ENCODE results near the gene GLP2R.
A peak's percentile ranks its signal among the peaks of the same experiment; 100 is the strongest.
"Not testable (repeated sequence)": the region's sequence is repeated elsewhere in the genome, so short reads cannot be mapped to it uniquely, and the experiment has no call there.

GLP2R gene

DNA sequence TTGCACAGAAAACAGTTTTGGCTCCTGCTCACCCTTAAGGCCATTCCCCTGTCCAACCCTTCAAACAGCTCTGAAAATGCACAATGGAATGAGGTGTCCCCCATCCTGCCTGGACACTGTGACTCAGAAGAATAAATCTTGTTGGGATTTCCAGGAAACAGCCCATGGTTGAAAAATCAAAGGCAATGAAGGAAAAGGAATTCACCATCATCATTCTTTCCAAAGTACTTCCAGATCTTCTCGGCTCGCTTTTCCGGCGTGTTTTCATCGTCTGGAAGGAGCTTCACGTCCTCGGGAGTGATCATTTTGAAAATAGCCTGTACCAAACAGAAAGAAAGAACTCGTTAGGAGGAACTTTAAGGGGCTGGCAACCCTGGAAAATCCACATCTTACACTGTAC lies 75.1 kb downstream of the GLP2R start:
- no peak for DNase-seq

DNA sequence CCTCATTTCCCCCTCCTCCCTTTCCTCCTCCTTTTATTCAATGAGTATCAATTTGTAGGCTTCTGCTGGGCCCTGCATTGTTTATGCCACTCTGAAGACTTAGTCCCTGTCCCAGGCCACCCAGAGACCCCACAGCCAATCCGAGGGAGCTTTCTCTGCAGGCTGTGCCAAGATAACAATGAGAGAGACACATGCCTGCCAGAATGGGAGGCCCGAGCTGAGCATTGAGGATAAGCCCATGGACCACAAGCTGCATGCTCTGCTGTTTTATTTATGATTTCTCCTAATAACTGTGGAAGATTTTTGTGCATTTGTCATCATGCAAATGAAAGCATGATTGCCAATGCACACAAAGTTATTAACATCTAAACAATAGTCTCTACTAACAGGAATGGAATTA lies 76.4 kb downstream of the GLP2R start:
- no peak for DNase-seq

DNA sequence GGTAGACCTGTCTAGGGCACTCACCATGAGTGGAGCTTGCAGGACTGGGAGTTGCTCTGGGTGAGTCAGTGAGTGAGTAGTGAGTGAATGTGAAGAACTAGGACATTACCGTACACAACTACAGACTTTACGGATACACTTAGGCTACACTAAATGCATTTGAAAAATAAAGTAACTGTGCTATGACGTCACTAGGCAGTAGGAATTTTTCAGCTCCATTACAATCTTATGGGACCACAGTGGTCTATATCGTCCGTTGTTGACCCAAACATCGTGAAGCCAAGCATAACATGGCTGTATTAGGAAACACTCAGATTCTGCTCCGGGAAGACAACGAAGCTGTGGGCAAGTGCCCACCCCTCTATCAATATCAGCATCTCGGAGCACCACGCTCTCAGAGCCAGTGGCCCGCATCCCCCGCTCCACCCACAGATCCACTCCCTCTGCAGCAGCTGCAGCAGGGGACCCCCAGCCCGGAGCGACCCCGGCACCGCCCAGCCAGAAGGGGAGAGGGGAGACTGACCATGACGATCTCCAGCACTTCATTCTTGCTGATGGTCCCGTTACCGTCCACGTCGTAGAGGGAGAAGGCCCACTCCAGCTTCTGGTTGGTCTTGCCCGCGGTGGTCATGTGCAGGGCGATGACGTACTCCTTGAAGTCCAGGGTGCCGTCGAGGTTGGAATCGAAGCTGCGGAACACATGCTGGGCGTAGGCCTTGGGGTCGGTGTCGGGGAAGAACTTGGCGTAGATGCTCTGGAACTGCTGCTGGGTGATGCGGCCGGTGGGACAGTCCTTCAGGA lies 78.8 kb downstream of the GLP2R start:
- DNase-seq: no peak

DNA sequence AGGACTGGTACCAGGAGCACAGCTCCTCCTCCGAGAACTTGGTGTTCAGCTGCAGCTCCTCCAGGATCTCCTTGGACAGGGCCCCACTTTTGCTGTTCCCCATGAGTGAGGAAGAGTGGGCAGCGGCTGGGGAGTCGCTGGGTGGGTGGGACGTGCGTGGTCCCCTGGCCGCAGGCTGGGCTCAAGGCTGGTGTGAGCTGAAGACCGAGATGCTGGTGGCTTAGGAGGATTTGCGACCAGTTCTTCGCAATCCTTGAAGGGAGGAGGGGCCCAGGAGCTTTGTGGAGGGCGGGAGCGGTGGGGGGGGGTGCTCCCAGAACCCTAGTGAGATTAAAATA lies 79.3 kb downstream of the GLP2R start, which contains the start of gene RCVRN:
TSS of gene RCVRN (minus strand) at position 194 of the 338 bp plus-strand sequence. CDS start at position 103, 91 bp downstream.
- DNase-seq: no peak

DNA sequence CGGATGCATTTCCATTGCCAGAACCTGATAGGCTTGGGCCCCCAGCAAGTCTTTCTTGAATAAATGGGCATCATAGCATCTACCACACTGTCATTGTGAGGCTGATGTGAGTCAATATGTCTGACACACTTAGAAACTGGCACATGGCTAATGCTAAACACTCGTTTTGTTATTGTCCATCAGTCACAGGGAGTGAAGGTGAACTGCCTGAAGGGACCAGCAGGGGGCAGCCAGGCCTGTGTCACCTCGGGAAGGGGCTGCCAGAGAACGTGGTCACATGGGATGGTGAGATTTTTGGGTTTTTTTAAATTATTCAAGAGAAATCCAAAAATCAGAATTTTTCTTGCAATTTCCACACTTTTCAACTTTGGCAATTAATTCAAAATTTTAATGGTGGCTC lies 80.2 kb downstream of the GLP2R start:
- DNase-seq: peak; percentile 43

DNA sequence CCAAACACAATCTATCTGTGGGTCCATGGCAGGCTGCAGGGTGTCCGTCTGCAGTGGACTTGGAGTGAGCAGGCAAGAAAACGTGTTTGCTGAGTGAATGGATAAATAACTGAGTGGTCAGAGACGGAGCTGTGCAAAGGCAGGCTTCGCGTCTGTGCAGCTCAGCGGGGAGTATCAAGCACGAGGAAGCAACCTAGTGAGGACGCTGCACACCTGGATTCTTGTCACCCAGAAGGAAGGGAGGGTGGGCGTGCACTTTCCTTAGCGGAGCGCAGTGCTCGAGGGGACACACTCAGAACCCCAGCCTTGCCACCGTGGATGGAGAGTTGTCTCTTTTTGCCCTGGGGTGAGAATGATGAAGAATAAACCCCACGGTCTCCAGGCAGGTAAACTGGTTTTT lies 80.9 kb downstream of the GLP2R start:
- no peak for DNase-seq

DNA sequence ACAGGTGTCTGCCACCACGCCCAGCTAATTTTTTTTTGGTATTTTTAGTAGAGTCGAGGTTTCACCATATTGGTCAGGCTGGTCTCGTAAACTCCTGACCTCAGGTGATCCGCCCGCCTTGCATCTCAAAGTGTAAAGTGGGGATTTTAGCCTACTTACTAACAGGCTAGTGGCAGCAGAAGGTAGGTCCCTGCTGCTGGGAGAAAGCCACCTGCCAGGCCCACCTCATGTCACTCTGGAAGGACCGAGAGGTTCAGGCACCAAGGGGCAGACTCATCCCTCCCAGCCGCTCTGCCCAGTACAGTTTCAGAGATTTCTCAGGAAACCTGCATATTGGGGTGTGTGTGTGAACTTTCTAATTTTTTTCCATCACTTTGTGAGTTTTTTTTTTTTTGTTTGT lies 81.4 kb downstream of the GLP2R start:
- DNase-seq: no peak

DNA sequence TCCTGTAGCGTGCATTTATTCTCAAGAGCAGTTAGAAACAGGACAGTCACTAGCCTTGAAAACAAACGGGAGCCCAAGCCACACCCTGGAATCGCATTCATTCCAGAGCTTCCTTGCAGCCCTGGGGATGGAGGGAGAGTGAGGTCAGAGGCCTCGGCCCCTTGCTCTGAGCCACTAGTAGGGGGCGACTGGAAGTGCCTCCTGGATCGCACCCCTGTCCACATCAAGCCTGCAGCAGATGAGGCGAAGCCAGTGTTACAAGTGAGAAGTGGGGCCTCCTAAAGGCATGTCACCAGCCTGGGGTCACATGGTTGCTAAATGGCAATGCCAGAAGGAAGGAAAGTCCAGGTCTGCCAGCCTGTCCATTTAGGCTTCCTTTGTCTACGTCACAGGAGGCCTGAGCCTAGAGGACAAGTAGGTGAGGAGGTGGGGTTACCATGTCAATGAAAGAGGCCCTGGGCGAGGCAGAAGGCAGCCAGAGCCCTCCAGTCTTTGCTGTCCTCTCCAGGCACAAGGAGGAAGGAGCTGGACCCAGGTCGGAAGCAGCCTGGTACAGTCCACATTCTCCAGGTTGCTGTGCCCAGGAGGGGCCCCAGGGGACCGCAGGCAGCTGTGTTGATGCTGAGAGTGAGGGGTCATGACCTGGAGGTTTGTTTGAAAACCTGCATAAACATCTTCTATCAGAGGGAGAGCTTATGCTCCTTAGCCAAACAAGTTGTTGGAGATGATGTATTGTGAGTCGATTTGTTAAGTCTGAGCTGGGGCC lies 82.3 kb downstream of the GLP2R start:
- no peak for DNase-seq

DNA sequence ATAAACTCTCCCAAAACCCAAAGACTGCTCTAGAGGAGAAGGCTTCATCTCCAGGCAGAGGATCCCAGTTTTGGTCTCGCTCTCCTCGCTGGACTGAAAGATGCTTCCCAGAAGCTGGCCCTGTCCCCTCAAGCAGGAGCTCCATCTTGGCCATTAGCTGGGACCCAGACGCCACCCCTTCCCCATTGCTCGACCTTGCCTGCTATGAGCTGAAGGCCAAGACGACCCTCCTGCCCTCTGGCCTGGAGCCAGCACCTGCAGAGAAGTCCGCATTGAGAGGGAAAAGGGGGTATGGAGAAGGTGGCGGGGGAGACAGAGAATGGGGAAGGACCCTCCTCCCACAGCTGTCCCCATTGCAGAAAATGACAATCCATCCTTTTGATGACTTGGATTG lies 82.9 kb downstream of the GLP2R start:
- no peak for DNase-seq

DNA sequence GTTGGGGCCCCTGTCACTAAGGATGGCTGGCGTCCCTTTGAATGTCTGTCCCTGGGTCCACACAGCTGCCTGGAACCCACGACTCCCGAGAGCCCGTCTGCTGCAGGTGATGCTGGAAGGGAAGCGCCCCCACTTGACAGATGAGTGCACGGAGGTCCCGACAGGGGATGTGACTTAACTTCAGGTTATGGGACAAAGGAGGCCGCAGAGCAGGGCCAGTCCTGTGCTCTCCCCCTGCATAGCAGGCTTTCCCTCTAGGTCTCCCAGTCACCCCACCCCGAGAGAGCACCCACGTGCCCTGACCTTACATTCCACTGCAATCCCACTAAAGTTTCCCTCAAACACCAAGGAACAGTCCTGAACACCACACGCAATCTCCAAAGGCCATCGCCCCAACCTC lies 85.4 kb downstream of the GLP2R start:
- no peak for DNase-seq

DNA sequence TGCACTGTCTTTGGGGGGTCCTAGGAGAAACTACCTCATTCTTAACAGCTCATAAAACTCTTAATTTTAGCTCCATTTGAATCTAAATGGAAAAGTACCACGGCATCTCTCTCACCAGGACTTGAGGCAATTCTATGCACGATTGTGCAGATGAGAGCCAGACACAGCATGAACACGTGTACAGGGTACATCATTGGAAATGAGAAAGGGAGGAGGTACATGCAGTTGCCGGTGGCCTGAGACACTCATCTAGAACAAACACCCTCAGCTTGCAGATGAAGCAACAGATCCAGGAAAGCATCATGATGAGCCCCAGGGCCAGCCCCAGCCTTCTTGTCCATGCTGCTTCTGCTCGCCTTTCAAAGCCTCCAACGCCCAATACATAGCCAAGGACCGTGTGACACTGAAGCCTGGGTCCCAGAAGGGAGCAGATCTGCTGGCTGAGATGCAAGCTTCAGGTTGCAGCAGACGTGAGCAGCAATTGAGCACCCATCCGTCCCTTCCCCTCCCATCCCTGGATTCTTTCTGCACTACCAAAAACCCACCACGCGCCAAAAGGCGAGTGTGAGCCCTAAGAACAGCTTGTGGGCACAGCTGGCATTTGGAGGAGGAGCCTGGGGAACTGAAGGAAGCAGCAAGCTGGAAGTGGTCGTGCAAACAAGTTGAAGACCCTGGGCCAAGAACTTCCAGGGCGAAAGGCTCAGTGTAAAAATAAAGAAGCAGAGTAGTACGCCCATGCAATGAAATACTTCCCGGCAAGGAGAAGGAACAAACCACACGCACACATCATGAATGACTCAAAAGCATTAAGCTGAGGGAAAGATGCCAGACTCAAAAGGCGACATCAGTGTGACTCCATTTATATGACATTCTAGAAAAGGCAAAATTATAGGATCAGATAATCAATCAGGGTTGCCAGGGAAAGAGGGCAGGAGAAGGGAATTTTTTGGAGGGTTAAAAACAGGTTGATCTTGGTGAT lies 86.7 kb downstream of the GLP2R start:
- no peak for DNase-seq

DNA sequence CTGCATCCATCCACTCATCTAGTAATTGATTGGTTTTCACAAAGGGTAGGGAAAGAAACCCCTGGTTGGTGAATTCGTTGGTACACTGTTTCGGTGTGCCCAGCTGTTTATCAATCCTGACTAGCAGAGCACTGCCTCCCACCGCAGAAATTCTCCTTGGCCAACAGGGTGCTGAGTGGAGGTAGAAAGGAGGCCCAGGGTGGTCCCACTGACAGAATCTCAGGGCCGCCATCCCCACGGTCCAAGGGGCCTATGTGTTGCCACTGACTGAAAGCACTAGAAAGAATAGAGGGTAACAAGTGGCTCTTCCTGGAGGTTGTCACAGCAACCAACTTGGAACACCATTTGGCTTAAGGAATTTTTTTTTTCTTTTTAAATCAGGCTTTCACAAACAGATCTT lies 87.8 kb downstream of the GLP2R start:
- no peak for DNase-seq

DNA sequence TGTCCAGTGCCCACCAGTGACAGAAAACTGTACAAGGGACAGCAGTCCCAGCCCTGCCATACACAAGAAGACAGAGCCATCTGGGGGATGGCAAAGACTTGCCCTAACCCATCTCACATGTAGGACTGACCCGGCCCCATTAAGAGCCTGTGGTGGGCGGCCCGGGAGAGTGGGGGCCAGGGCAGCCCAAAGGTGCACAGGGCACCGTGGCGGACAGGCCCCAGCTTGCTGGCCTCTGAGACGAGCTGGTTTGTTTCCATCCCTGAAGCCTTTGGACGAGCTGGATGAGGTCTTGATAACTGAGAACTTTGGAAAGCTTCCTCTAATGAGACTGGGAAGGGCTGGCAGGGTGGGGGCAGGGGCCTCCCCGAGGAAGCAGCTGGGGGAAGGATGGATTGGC lies 90.4 kb downstream of the GLP2R start:
- DNase-seq: no peak

DNA sequence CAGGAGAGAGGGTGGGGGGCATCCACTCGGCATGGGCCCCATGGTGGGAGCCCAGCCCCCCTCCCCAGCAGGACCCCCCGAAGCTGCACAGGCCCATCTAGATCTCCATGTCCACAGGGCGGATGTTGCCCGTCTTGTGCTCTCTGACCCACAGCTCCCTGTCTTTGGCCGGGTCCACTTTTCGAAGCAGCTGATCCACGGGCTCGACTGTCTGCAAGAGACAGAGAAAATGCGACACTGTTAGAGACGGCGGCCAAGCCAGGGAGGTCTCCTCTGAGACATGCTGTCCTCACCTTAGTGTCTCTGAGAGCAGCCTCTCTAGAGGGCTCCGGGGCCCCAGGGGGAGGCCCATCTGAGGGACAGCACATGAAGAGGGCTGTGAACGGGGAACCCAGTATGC lies 91.4 kb downstream of the GLP2R start:
- no peak for DNase-seq

DNA sequence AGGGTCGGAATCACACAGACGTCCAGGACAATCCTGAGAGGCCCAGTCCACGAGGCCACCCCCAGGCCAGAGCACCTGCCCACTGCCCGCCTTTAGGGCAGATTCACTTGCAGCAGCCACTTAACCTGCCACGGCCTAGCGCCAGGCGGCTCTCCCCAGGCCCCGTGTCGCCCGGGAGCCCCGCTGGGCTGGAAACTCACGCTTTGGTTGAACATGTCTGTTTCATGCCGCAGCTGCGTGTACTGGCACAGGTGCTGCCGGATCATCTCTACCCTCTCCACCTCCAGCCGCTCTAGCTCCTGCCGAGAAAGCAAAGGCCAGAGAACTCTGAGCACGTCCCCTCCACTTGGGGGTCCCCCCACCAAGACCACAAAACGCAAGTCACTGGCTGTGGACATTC lies 92.1 kb downstream of the GLP2R start:
- no peak for DNase-seq

DNA sequence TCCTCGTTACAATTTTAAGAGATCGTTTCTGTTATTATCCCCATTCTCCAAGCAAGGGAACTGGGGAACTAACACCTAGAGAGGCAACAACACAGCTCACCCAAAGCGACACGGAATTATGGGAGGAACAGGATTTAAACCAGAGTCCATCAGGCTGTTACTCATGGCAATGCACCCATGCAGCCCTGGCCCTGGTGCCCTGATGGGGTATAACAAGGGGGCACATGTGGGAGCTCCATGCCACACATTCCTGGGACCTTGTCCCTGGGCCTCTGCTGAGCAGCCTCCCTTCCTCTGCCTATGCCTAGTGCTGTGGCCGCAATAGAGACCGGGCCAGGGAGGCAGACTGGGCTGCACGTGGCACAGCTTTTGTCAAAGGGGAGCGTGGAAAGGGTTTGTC lies 92.6 kb downstream of the GLP2R start:
- DNase-seq: no peak

DNA sequence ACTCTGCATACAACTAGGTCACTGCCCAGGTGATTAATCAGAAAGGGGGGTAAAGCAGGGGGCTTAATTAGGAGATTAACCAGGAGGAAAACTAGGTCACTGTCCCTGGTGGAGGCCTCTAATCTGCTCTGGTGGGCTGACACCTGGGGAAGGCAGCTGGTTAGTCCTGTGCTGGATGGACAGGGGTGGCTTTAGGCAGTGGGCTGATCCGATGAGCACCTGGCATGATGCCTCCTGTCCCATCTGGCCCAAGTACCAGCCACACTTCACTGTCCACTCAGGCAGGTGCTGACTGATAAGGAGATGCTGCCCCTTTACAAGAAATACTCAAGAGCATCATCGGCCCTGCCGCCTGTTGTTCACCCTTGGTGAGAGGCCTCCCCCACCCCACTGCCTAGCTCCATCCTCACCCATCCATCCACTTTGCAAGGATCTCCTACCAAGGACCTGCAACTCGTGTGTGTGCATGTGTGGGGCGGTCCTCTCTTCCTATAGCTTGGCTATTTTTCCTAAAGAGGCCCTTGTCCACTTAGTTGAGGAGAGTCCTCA lies 93.2 kb downstream of the GLP2R start:
- DNase-seq: no peak

DNA sequence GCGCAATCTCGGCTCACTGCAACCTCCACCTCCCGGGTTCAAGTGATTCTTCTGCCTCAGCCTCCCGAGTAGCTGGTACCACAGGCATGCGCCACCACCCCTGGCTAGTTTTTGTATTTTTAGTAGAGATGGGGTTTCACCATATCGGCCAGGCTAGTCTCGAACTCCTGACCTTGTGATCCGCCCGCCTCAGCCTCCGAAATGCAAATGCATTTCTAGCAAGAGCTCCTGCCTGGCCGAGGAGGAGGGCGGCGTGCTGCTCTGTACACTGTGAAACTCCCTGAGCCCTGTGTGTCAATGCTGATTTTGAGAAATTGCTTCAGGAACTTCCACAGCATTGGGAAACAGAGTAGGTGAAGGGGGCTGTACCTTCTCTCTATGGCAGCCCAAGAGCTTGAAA lies 95.5 kb downstream of the GLP2R start:
- not testable (repeated sequence) for DNase-seq

DNA sequence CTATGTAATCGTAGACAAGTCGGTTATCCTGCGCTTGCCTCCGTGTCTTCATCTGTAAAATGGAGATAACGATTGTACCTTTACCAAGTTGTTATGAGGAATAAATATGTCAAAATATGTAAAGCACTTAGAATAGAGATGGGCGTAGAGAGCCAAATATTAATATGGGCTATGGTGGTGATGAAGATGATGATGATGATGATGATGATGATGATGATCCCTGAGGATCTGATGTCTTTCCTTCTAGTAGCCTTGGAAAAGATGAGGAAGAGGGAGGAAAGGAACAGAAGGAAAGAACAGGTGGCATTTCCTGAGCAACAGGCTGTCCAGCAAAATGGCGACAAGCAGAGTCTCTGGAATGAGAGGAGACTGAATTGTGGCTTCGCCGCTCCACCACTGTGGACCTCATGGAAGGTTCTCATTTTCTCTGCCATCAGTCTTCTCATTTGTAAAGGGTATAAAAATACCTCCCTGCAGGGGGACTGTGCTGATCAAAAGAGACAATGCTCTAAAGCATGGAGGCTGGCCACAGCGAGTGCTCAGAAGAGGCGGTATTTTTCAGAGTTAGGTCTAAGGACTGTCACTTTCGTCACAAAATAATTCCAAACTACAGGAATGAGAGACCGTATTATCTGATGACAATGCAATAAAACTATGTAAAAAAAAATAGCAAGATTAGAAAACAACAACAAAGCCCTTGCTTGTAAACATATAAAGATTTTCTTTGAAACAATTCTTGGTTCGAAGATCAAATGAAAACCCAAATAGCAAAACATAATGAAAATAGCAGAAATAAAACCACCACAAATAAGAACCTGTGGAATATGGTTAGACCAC lies 96.5 kb downstream of the GLP2R start:
- DNase-seq: no peak

DNA sequence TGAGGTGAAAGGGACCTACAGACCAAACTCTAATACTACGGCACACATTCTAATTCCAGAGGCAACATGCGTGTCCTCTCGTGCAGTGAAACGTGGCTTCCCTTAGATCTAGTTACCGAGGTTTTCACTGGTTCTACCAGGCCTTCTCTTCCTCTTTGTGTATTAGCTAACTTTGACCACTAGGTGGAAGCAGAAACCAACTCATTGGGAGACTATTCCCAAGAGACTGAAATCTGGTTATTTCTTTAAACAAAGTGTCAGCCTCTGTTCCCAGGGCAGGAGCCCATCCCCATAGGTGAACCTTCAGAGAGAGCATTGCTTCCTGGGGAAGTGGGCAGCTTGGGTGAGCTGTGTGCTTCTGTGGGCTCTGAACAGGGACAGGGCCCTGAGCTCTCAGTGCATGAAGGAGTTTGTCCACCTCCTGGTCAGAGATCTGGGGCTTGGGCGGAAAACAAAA lies 99.0 kb downstream of the GLP2R start:
- DNase-seq: peak; percentile 6

DNA sequence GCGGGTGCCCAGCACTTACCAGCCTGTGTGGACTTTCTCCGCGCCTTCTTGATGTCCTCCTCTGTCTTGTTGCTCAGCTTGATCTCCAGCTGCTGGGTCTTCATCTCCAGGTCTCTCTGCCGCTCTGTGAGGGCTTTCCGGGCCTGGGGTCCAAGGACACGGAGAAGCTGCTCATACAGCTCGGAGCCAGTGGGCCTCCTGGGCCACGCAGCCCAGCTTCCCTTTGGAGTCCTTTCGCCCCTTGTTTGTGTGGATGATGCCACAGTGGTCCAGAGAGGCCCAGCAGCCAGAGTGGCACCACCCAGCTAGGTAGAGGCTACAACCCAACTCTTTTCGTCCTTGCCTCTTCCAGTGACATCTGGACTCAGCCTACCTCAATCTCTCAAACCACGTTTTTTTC lies 99.7 kb downstream of the GLP2R start:
- no peak for DNase-seq

All from stimulated activated CD4-positive, alpha-beta T cell treated with anti-CD3 and anti-CD28 coated beads, Interleukin-15, amount 100 ng/mL, for 24 hours (primary cell).